GM23338 (cell line): ENCODE measurements around the gene TMEM120B. TPM values are rescaled to one million over a fixed set of nuclear protein-coding genes. Genes with fewer than 3 reads are reported as not detected.

Experiments used
- ATAC-seq: fragments of 200-7000 bp; cut with Tn5 transposase; 3 replicates; pipeline ENCODE4 v1.9.1; 2020
- DNase-seq: peaks from one replicate; pipeline ENCODE4 v3.0.0-alpha.2; 2015; ENCODE audit warnings: low spot score
- H2AFZ ChIP-seq: fragments of 200-600 bp; sonication (generic); 2 replicates; pipeline ENCODE4 v1.8.0; 2016; ENCODE audit warnings: antibody characterized with exemption, mild to moderate bottlenecking, moderate library complexity
- H3F3A ChIP-seq: fragments of 200-600 bp; sonication (generic); replicated peaks from 2 replicates; pipeline ENCODE4 v1.8.0; 2017; ENCODE audit warnings: antibody characterized with exemption, mixed run types, low read depth
- H3K27ac ChIP-seq: fragments of 200-600 bp; sonication (generic); 2 replicates; pipeline ENCODE4 v1.6.1; 2016; ENCODE audit warnings: low read depth
- H3K27me3 ChIP-seq: fragments of 200-600 bp; sonication (generic); 2 replicates; pipeline ENCODE4 v1.8.0; 2016; ENCODE audit warnings: mild to moderate bottlenecking, mixed run types, moderate library complexity; ENCODE audit not compliant: insufficient read depth
- H3K36me3 ChIP-seq: fragments of 200-600 bp; sonication (generic); 2 replicates; pipeline ENCODE4 v1.8.0; 2016; ENCODE audit warnings: mild to moderate bottlenecking; ENCODE audit not compliant: insufficient read depth
- H3K4me1 ChIP-seq: fragments of 200-600 bp; sonication (generic); 2 replicates; pipeline ENCODE4 v1.8.0; 2016; ENCODE audit warnings: mild to moderate bottlenecking, moderate library complexity; ENCODE audit not compliant: insufficient read depth
- H3K4me2 ChIP-seq: fragments of 200-600 bp; sonication (generic); 2 replicates; pipeline ENCODE4 v1.7.1; 2017; ENCODE audit warnings: mixed run types
- H3K4me3 ChIP-seq: fragments of 200-600 bp; sonication (generic); 2 replicates; pipeline ENCODE4 v1.6.1; 2016; ENCODE audit warnings: mixed run types
- H3K79me2 ChIP-seq: fragments of 200-600 bp; sonication (generic); replicated peaks from 2 replicates; pipeline ENCODE4 v1.8.0; 2017; ENCODE audit warnings: mild to moderate bottlenecking; ENCODE audit not compliant: insufficient read depth
- H3K9me2 ChIP-seq: fragments of 200-600 bp; sonication (generic); 2 replicates; pipeline ENCODE4 v1.8.0; 2017; ENCODE audit not compliant: insufficient read depth
- H4K20me1 ChIP-seq: fragments of 200-600 bp; sonication (generic); replicated peaks from 2 replicates; pipeline ENCODE4 v1.8.0; 2017; ENCODE audit warnings: mild to moderate bottlenecking; ENCODE audit not compliant: insufficient read depth
- H3K27ac Mint-ChIP-seq: 2 replicates; pipeline ENCODE4 v1.8.0; 2020; ENCODE audit warnings: inconsistent platforms, mild to moderate bottlenecking, moderate library complexity, mixed read lengths
- H3K27me3 Mint-ChIP-seq: 3 replicates; pipeline ENCODE4 v1.8.0; 2022; ENCODE audit warnings: low read depth, mild to moderate bottlenecking, moderate library complexity, mixed read lengths, inconsistent platforms; ENCODE audit not compliant: insufficient read depth, poor library complexity
- H3K36me3 Mint-ChIP-seq: 3 replicates; pipeline ENCODE4 v1.8.0; 2021; ENCODE audit warnings: low read depth, mild to moderate bottlenecking, inconsistent platforms, moderate library complexity, mixed read lengths
- H3K4me1 Mint-ChIP-seq: 3 replicates; pipeline ENCODE4 v1.8.0; 2020; ENCODE audit warnings: mild to moderate bottlenecking, inconsistent platforms, mixed read lengths
- H3K4me3 Mint-ChIP-seq: 3 replicates; pipeline ENCODE4 v1.8.0; 2021; ENCODE audit warnings: moderate library complexity, mild to moderate bottlenecking, inconsistent platforms, mixed read lengths
- H3K9me3 Mint-ChIP-seq: 3 replicates; pipeline ENCODE4 v1.8.0; 2020; ENCODE audit warnings: moderate library complexity, mild to moderate bottlenecking, inconsistent platforms, mixed read lengths
- CTCF ChIP-seq, 2 experiments: fragments of 200-600 bp in 1 of 2; sonication (generic) in 1 of 2; conservative IDR thresholded peaks; 2 replicates each; pipeline versions ENCODE4 v1.5.1 to v1.6.1; 2016 to 2017; ENCODE audit warnings: antibody characterized with exemption in 2 of 2, low read depth in 2 of 2, mild to moderate bottlenecking in 2 of 2, moderate library complexity in 1 of 2
- EZH2 ChIP-seq: fragments of 200-600 bp; sonication (generic); IDR thresholded peaks from one replicate; pipeline ENCODE4 v1.8.0; 2017; ENCODE audit warnings: antibody characterized with exemption, mild to moderate bottlenecking, low read depth; ENCODE audit not compliant: unreplicated experiment
- EZH2phosphoT487 ChIP-seq: fragments of 200-600 bp; sonication (generic); IDR thresholded peaks from one replicate; pipeline ENCODE4 v1.8.1; 2018; ENCODE audit warnings: antibody characterized with exemption; ENCODE audit not compliant: unreplicated experiment
- NANOG ChIP-seq: IDR thresholded peaks from 2 replicates; pipeline ENCODE4 v1.6.1; 2016; ENCODE audit warnings: antibody characterized with exemption, borderline replicate concordance
- POLR2AphosphoS5 ChIP-seq: IDR thresholded peaks from 2 replicates; pipeline ENCODE4 v1.6.1; 2016; ENCODE audit warnings: antibody characterized with exemption, low read depth
- STAT1 ChIP-seq: IDR thresholded peaks from one replicate; pipeline ENCODE4 v1.6.1; 2016; ENCODE audit warnings: antibody characterized with exemption; ENCODE audit not compliant: unreplicated experiment
- ZNF114 ChIP-seq: fragments of 250-450 bp; sonication (Bioruptor Pico); IDR thresholded peaks from 2 replicates; pipeline ENCODE4 v1.5.0; 2020; ENCODE audit warnings: mild to moderate bottlenecking, moderate library complexity
- ZNF462 ChIP-seq: fragments of 250-450 bp; sonication (Bioruptor Pico); IDR thresholded peaks from 2 replicates; pipeline ENCODE4 v1.5.0; 2020; ENCODE audit warnings: mild to moderate bottlenecking, moderate library complexity
- polyA plus RNA-seq: library from polyadenylated mRNA; unstranded; fragments of >200 nt; fragmentation: Nextera tagmentation; extraction: Ambion mirVana; gene quantifications from 2 replicates; pipeline ENCODE4 v1.2.1, GENCODE V29; 2016
- total RNA-seq: library from RNA; depleted of rRNA; stranded (reverse); fragments of >200 nt; shearing (Covaris generic); gene quantifications from 2 replicates; pipeline ENCODE4 v1.2.3, GENCODE V29; 2014
- TF ChIP-seq, protein P1 (sequence below): IDR thresholded peaks from 2 replicates; pipeline ENCODE4 v1.6.1; 2016; ENCODE audit warnings: antibody characterized with exemption

TMEM120B gene
- total and polyA plus RNA-seq, 2 experiments from 2014 or later: 15.0 to 36.0 TPM

DNA sequence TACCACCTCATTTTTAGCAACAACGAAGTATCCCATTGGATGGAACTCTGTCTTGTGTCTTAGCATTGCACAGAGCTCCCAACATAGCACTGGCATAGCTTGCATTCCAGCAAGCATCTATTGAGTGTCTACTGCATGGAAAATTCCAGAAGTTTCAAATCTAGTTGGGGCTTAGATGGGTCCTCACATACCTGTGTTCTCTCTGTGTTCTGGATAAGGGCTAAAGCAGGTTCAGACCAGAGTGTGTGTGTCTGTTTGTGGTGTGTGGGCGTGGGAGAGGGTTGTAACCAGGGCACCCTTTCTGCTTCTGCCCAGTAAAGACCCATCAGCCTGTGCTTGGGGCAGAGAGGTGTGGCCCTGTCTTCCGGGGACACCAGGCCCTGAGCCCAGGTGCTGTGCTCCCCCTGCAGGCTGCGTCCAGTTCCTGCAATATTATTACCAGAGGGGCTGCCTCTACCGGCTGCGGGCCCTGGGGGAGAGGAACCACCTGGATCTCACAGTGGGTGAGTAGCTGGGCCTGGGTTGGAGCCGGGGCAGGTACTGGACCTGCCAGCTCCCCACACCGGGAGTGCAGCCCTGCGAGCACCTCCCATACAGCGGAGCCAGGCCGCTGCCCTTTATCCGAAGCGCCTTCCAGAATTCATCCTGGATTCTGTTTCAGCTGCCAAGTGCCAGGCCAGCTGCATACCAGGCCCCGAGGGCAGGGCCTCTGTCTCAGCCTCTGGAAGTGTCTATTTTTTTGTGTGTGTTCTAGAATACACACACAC, 60.6 kb downstream of the TMEM120B start:
- H3K9me2 ChIP-seq: no peaks in the 10 kb centered on the region
- Mint-ChIP-seq H3K27me3 (peaks cover 3% of the 10 kb centered on the region), H3K27ac (no peak overlapping the region), H3K4me1 (peaks cover 28% of the 10 kb centered on the region), H3K36me3 (peaks cover 4% of the 10 kb centered on the region; the same call in 1 of the 3 replicates), H3K9me3 (no peaks in the 10 kb centered on the region), H3K4me3 (no peak overlapping the region)
- no peak for TF ChIP-seq ZNF114 (CRISPR knock-in tag)
- TF ChIP-seq, protein P1, sequence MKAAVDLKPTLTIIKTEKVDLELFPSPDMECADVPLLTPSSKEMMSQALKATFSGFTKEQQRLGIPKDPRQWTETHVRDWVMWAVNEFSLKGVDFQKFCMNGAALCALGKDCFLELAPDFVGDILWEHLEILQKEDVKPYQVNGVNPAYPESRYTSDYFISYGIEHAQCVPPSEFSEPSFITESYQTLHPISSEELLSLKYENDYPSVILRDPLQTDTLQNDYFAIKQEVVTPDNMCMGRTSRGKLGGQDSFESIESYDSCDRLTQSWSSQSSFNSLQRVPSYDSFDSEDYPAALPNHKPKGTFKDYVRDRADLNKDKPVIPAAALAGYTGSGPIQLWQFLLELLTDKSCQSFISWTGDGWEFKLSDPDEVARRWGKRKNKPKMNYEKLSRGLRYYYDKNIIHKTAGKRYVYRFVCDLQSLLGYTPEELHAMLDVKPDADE: no peak
- no peak for TF ChIP-seq STAT1
- no peak for TF ChIP-seq EZH2phosphoT487
- no peak for TF ChIP-seq POLR2AphosphoS5
- no peak for TF ChIP-seq NANOG
- peak; percentile 79 to 95 for TF ChIP-seq CTCF (conservative IDR thresholded peaks at IDR 0.05; ENCODE audit: low read depth in 2 of 2)
- TF ChIP-seq ZNF462 (CRISPR knock-in tag): no peak
- TF ChIP-seq EZH2: no peak
- peaks cover 4% of the 10 kb centered on the region; the same call in 1 of the 2 replicates for H3F3A ChIP-seq
- H4K20me1 ChIP-seq: no peaks in the 10 kb centered on the region
- H3K4me3 ChIP-seq: no peak overlapping the region
- peak overlapping the region; percentile 30; the same call in 1 of the 2 replicates for H3K27ac ChIP-seq
- H3K4me2 ChIP-seq: no peak overlapping the region
- no peaks in the 10 kb centered on the region for H3K36me3 ChIP-seq
- peak; percentile 72 for ATAC-seq
- no peaks in the 10 kb centered on the region for H3K79me2 ChIP-seq
- H3K4me1 ChIP-seq: peaks cover 23% of the 10 kb centered on the region
- DNase-seq: peak; percentile 88
- no peaks in the 10 kb centered on the region for H3K27me3 ChIP-seq
- no peak overlapping the region for H2AFZ ChIP-seq
